Measurements from ENCODE around the gene CACUL1. TPM values are rescaled to one million over a fixed set of nuclear protein-coding genes. Genes with fewer than 3 reads are reported as not detected.
"Not testable (repeated sequence)": the region's sequence is repeated elsewhere in the genome, so short reads cannot be mapped to it uniquely, and the experiment has no call there.

CACUL1 gene
- total RNA-seq, 2 experiments from 2014 or later = 25.5 to 30.2 TPM

GRCh38 chr10:118783776-118784545, 29.2 kb upstream of the CACUL1 start:
- CTCF ChIA-PET = interaction anchor here (0.7 kb wide), 1 partner anchor 279 kb away, joined by 3 read pairs; no protein-coding TSS in a partner anchor
- H3K4me3 Mint-ChIP-seq = no peak overlapping the region

GRCh38 chr10:118782916-118783465, 28.2 kb upstream of the CACUL1 start:
- POLR2A ChIA-PET; H3K4me1 Mint-ChIP-seq (ENCODE audit: low read depth): not testable (repeated sequence)

More at GRCh38 chr10:118783776-118784545, 29.2 kb upstream of the CACUL1 start:
- POLR2A ChIA-PET = no interaction called here
- peaks cover 9% of the 10 kb centered on the region for H3K27me3 Mint-ChIP-seq (ENCODE audit: low read depth)
- DNase-seq (no peak), ATAC-seq (no peak)
- peaks cover 4% of the 10 kb centered on the region for H3K4me1 Mint-ChIP-seq (ENCODE audit: low read depth)
- no peak overlapping the region for H3K27ac Mint-ChIP-seq
- H3K9me3 Mint-ChIP-seq (ENCODE audit: insufficient read depth) = no peaks in the 10 kb centered on the region
- no peaks in the 10 kb centered on the region for H3K36me3 Mint-ChIP-seq (ENCODE audit: low read depth)

GRCh38 chr10:118781541-118781940, 26.8 kb upstream of the CACUL1 start:
- Mint-ChIP-seq H3K4me3 (no peak overlapping the region), H3K27ac (no peak overlapping the region), H3K9me3 (ENCODE audit: insufficient read depth) (no peaks in the 10 kb centered on the region), H3K27me3 (ENCODE audit: low read depth) (no peaks in the 10 kb centered on the region), H3K36me3 (ENCODE audit: low read depth) (no peaks in the 10 kb centered on the region), H3K4me1 (ENCODE audit: low read depth) (peaks cover 4% of the 10 kb centered on the region)
- ATAC-seq (no peak), DNase-seq (no peak)
- POLR2A ChIA-PET = no interaction called here
- CTCF ChIA-PET = interaction anchor here (1.1 kb wide), 1 partner anchor 17 kb away, joined by 4 read pairs; no protein-coding TSS in a partner anchor

More at GRCh38 chr10:118782916-118783465, 28.2 kb upstream of the CACUL1 start:
- not testable (repeated sequence) for H3K4me3 Mint-ChIP-seq; DNase-seq; H3K27ac Mint-ChIP-seq; ATAC-seq; H3K27me3 Mint-ChIP-seq (ENCODE audit: low read depth); H3K9me3 Mint-ChIP-seq (ENCODE audit: insufficient read depth); H3K36me3 Mint-ChIP-seq (ENCODE audit: low read depth)
- CTCF ChIA-PET = interaction anchor here (0.7 kb wide), 1 partner anchor 278 kb away, joined by 3 read pairs; no protein-coding TSS in a partner anchor

- DNase-seq (no peak), ATAC-seq (no peak)
- ChIA-PET POLR2A (no interaction called here), CTCF (no interaction called here)
- no peaks in the 10 kb centered on the region for H3K36me3 Mint-ChIP-seq (ENCODE audit: low read depth)
- H3K4me1 Mint-ChIP-seq (ENCODE audit: low read depth) = peaks cover 4% of the 10 kb centered on the region
- no peak overlapping the region for H3K4me3 Mint-ChIP-seq
- H3K27ac Mint-ChIP-seq = no peak overlapping the region
- no peaks in the 10 kb centered on the region for H3K9me3 Mint-ChIP-seq (ENCODE audit: insufficient read depth)
- no peaks in the 10 kb centered on the region for H3K27me3 Mint-ChIP-seq (ENCODE audit: low read depth)
Measured at GRCh38 chr10:118778727-118779126, 24.0 kb upstream of the CACUL1 start.

GRCh38 chr10:118776960-118777359, 22.2 kb upstream of the CACUL1 start:
- H3K36me3 Mint-ChIP-seq (ENCODE audit: low read depth) = no peaks in the 10 kb centered on the region
- DNase-seq = no peak
- no peak overlapping the region for H3K4me3 Mint-ChIP-seq
- H3K27me3 Mint-ChIP-seq (ENCODE audit: low read depth) = no peaks in the 10 kb centered on the region
- ChIA-PET POLR2A (interaction anchor here (0.6 kb wide), 2 partner anchors 54 to 1014 kb away, joined by 3 read pairs; no protein-coding TSS in a partner anchor), CTCF (interaction anchor here (0.6 kb wide), 1 partner anchor 536 kb away, joined by 3 read pairs; no protein-coding TSS in a partner anchor)
- ATAC-seq = no peak
- peaks cover 4% of the 10 kb centered on the region for H3K4me1 Mint-ChIP-seq (ENCODE audit: low read depth)
- H3K27ac Mint-ChIP-seq = no peak overlapping the region
- H3K9me3 Mint-ChIP-seq (ENCODE audit: insufficient read depth) = no peaks in the 10 kb centered on the region

GRCh38 chr10:118776033-118776432, 21.3 kb upstream of the CACUL1 start:
- Mint-ChIP-seq H3K4me1 (ENCODE audit: low read depth) (peaks cover 4% of the 10 kb centered on the region), H3K4me3 (no peak overlapping the region), H3K36me3 (ENCODE audit: low read depth) (no peaks in the 10 kb centered on the region), H3K27me3 (ENCODE audit: low read depth) (no peaks in the 10 kb centered on the region), H3K9me3 (ENCODE audit: insufficient read depth) (no peaks in the 10 kb centered on the region), H3K27ac (no peak overlapping the region)
- DNase-seq (no peak), ATAC-seq (no peak)
- ChIA-PET POLR2A (no interaction called here), CTCF (no interaction called here)

GRCh38 chr10:118775478-118775877, 20.7 kb upstream of the CACUL1 start:
- Mint-ChIP-seq H3K9me3 (ENCODE audit: insufficient read depth) (no peaks in the 10 kb centered on the region), H3K27me3 (ENCODE audit: low read depth) (peaks cover 2% of the 10 kb centered on the region), H3K4me3 (no peak overlapping the region), H3K36me3 (ENCODE audit: low read depth) (no peaks in the 10 kb centered on the region), H3K4me1 (ENCODE audit: low read depth) (peaks cover 4% of the 10 kb centered on the region), H3K27ac (no peak overlapping the region)
- DNase-seq (no peak), ATAC-seq (no peak)
- POLR2A ChIA-PET = no interaction called here
- CTCF ChIA-PET = no interaction called here

- ChIA-PET POLR2A (no interaction called here), CTCF (no interaction called here)
- ATAC-seq = no peak
- no peak for DNase-seq
- H3K9me3 Mint-ChIP-seq (ENCODE audit: insufficient read depth) = no peaks in the 10 kb centered on the region
- H3K4me1 Mint-ChIP-seq (ENCODE audit: low read depth) = peaks cover 4% of the 10 kb centered on the region
- H3K27ac Mint-ChIP-seq = no peak overlapping the region
- H3K4me3 Mint-ChIP-seq = no peak overlapping the region
- H3K36me3 Mint-ChIP-seq (ENCODE audit: low read depth) = no peaks in the 10 kb centered on the region
- peaks cover 2% of the 10 kb centered on the region for H3K27me3 Mint-ChIP-seq (ENCODE audit: low read depth)
Measured at GRCh38 chr10:118773041-118773440, 18.3 kb upstream of the CACUL1 start.

GRCh38 chr10:118771976-118772375, 17.2 kb upstream of the CACUL1 start:
- ChIA-PET POLR2A (no interaction called here), CTCF (no interaction called here)
- H3K4me3 Mint-ChIP-seq = no peak overlapping the region
- no peak overlapping the region for H3K27ac Mint-ChIP-seq
- DNase-seq = no peak
- no peaks in the 10 kb centered on the region for H3K36me3 Mint-ChIP-seq (ENCODE audit: low read depth)
- no peaks in the 10 kb centered on the region for H3K9me3 Mint-ChIP-seq (ENCODE audit: insufficient read depth)
- peaks cover 4% of the 10 kb centered on the region for H3K4me1 Mint-ChIP-seq (ENCODE audit: low read depth)
- peaks cover 2% of the 10 kb centered on the region for H3K27me3 Mint-ChIP-seq (ENCODE audit: low read depth)
- no peak for ATAC-seq

GRCh38 chr10:118769898-118770600, 15.3 kb upstream of the CACUL1 start:
- DNase-seq (no peak), ATAC-seq (no peak)
- H3K9me3 Mint-ChIP-seq (ENCODE audit: insufficient read depth) = no peaks in the 10 kb centered on the region
- ChIA-PET CTCF (no interaction called here), POLR2A (no interaction called here)
- H3K27me3 Mint-ChIP-seq (ENCODE audit: low read depth) = peaks cover 2% of the 10 kb centered on the region
- no peak overlapping the region for H3K27ac Mint-ChIP-seq
- no peaks in the 10 kb centered on the region for H3K36me3 Mint-ChIP-seq (ENCODE audit: low read depth)
- no peak overlapping the region for H3K4me3 Mint-ChIP-seq
- H3K4me1 Mint-ChIP-seq (ENCODE audit: low read depth) = no peaks in the 10 kb centered on the region

- H3K9me3 Mint-ChIP-seq (ENCODE audit: insufficient read depth) = no peaks in the 10 kb centered on the region
- H3K4me1 Mint-ChIP-seq (ENCODE audit: low read depth) = no peaks in the 10 kb centered on the region
- H3K27ac Mint-ChIP-seq = no peak overlapping the region
- H3K36me3 Mint-ChIP-seq (ENCODE audit: low read depth) = no peaks in the 10 kb centered on the region
- peaks cover 4% of the 10 kb centered on the region for H3K27me3 Mint-ChIP-seq (ENCODE audit: low read depth)
- ATAC-seq (no peak), DNase-seq (no peak)
- ChIA-PET CTCF (interaction anchor here (0.9 to 1.1 kb wide), 2 partner anchors 82 to 199 kb away, joined by 3 read pairs; no protein-coding TSS in a partner anchor), POLR2A (interaction anchor here (0.6 kb wide), 1 partner anchor 10 kb away, joined by 3 read pairs; no protein-coding TSS in a partner anchor)
- H3K4me3 Mint-ChIP-seq = no peak overlapping the region
Measured at GRCh38 chr10:118768041-118768919, 13.5 kb upstream of the CACUL1 start.

All from activated CD8-positive, alpha-beta T cell treated with anti-CD3 and anti-CD28 coated beads, Interleukin-2, amount 10 ng/mL, durations not matched to agents 7 days and 5 days (primary cell).